H1 (cell line): ENCODE data around the gene KLHL9. TPM values are rescaled to one million over a fixed set of nuclear protein-coding genes. Genes with fewer than 3 reads are reported as not detected.

Source experiments
- CTCF ChIA-PET: fragments of 300-600 bp; sonication (Branson Sonifier 250); formaldehyde crosslinking; loops from one replicate; lab custom pipeline; 2021; ENCODE audit not compliant: partially characterized antibody; lab: Charles Lee
- POLR2A ChIA-PET: fragments of 300-600 bp; sonication (Branson Sonifier 250); formaldehyde crosslinking; loops from one replicate; lab custom pipeline; 2021; ENCODE audit warnings: inconsistent platforms; ENCODE audit not compliant: partially characterized antibody; lab: Charles Lee
- DNase-seq, 2 experiments: peaks; one replicate each; pipeline versions ENCODE4 v3.0.0 to v3.0.0-alpha.2; 2010 to 2022; ENCODE audit warnings: low spot score in 2 of 2, low read depth in 1 of 2, mixed read lengths in 1 of 2
- FAIRE-seq: peaks from 2 replicates; lab custom pipeline; 2011; peaks lifted over from hg19 to GRCh38; lab: Jason Lieb, UNC
- H2AFZ ChIP-seq: 2 replicates; pipeline ENCODE4 v1.8.1; 2012; ENCODE audit warnings: low read length, inconsistent platforms
- H2AK5ac ChIP-seq: 2 replicates; pipeline ENCODE4 v1.6.1; 2013; ENCODE audit warnings: low read depth, low read length
- H2BK120ac ChIP-seq: replicated peaks from 2 replicates; pipeline ENCODE3; 2013; ENCODE audit warnings: low read depth, low read length, inconsistent platforms
- H2BK12ac ChIP-seq: 2 replicates; pipeline ENCODE4 v1.6.1; 2013; ENCODE audit warnings: low read depth, low read length
- H2BK15ac ChIP-seq: 2 replicates; pipeline ENCODE4 v1.6.1; 2013; ENCODE audit warnings: low read length
- H2BK20ac ChIP-seq: 2 replicates; pipeline ENCODE4 v1.6.1; 2013; ENCODE audit warnings: low read length
- H2BK5ac ChIP-seq: 2 replicates; pipeline ENCODE4 v1.6.1; 2013; ENCODE audit warnings: low read depth, low read length
- H3K14ac ChIP-seq: 2 replicates; pipeline ENCODE4 v1.6.1; 2013; ENCODE audit warnings: inconsistent platforms; ENCODE audit not compliant: insufficient read length
- H3K18ac ChIP-seq: 2 replicates; pipeline ENCODE4 v1.6.1; 2013; ENCODE audit warnings: low read length; ENCODE audit errors: extremely low read depth
- H3K23ac ChIP-seq: 2 replicates; pipeline ENCODE4 v1.6.1; 2013; ENCODE audit warnings: inconsistent platforms; ENCODE audit not compliant: insufficient read length
- H3K23me2 ChIP-seq: 2 replicates; pipeline ENCODE4 v1.6.1; 2013; ENCODE audit warnings: low read depth, low read length
- H3K27ac ChIP-seq: 2 replicates; pipeline ENCODE4 v1.6.1; 2011; ENCODE audit warnings: low read depth, low read length, inconsistent platforms
- H3K27me3 ChIP-seq, 4 experiments: replicated peaks in 1 of 4; 1 replicate in 1 of 4; 2 replicates in 3 of 4; pipeline versions ENCODE4 v1.6.1 to v1.8.1; 2011 to 2013; ENCODE audit warnings: low read length in 3 of 4, mild to moderate bottlenecking in 3 of 4, inconsistent platforms in 2 of 4, mixed read lengths in 2 of 4, moderate library complexity in 1 of 4; ENCODE audit not compliant: control insufficient read depth in 3 of 4, insufficient read depth in 3 of 4; ENCODE audit errors: extremely low read depth in 1 of 4
- H3K36me3 ChIP-seq, 4 experiments: 2 replicates each; pipeline versions ENCODE4 v1.6.1 to v1.8.1; 2011 to 2013; ENCODE audit warnings: mild to moderate bottlenecking in 4 of 4, low read length in 3 of 4, moderate library complexity in 2 of 4, control low read depth in 1 of 4, inconsistent platforms in 1 of 4; ENCODE audit not compliant: insufficient read depth in 4 of 4, control insufficient read depth in 2 of 4
- H3K4ac ChIP-seq: replicated peaks from 2 replicates; pipeline ENCODE3; 2013; ENCODE audit warnings: low read length, low read depth, mixed read lengths, inconsistent platforms; ENCODE audit not compliant: insufficient read length
- H3K4me1 ChIP-seq, 4 experiments: replicated peaks in 1 of 4; 1 replicate in 1 of 4; 2 replicates in 3 of 4; pipeline versions ENCODE4 v1.6.1 to v1.8.1; 2011 to 2013; ENCODE audit warnings: low read length in 3 of 4, inconsistent platforms in 2 of 4, mixed read lengths in 1 of 4; ENCODE audit not compliant: insufficient read depth in 4 of 4, control insufficient read depth in 3 of 4
- H3K4me2 ChIP-seq, 2 experiments: 2 replicates each; pipeline versions ENCODE4 v1.6.1 to v1.8.1; 2011 to 2013; ENCODE audit warnings: low read depth in 2 of 2, low read length in 2 of 2, control low read depth in 1 of 2, inconsistent platforms in 1 of 2, mild to moderate bottlenecking in 1 of 2; ENCODE audit not compliant: insufficient read depth in 1 of 2
- H3K4me3 ChIP-seq, 4 experiments: fragments of 200-600, 300-600 bp in 1 of 4; sonication (generic), shearing (Covaris generic), sonication (Bioruptor Twin) in 1 of 4; 2 replicates each; pipeline versions ENCODE4 v1.5.1 to v1.8.1; 2011 to 2016; ENCODE audit warnings: low read length in 4 of 4, low read depth in 3 of 4, control low read depth in 2 of 4, inconsistent platforms in 2 of 4, mild to moderate bottlenecking in 2 of 4, mixed read lengths in 1 of 4, moderate library complexity in 1 of 4; ENCODE audit not compliant: insufficient read depth in 2 of 4; ENCODE audit errors: extremely low read depth in 1 of 4
- H3K56ac ChIP-seq: replicated peaks from 2 replicates; pipeline ENCODE3; 2013; ENCODE audit warnings: low read depth, mild to moderate bottlenecking, mixed read lengths, low read length, inconsistent platforms; ENCODE audit not compliant: insufficient read length
- H3K79me1 ChIP-seq: 2 replicates; pipeline ENCODE4 v1.6.1; 2013; ENCODE audit warnings: low read depth, low read length, control low read depth
- H3K79me2 ChIP-seq, 2 experiments: 2 replicates each; pipeline versions ENCODE4 v1.6.1 to v1.8.1; 2012 to 2013; ENCODE audit warnings: low read length in 2 of 2, mild to moderate bottlenecking in 2 of 2, inconsistent platforms in 1 of 2; ENCODE audit not compliant: insufficient read depth in 2 of 2, control insufficient read depth in 1 of 2
- H3K9ac ChIP-seq, 4 experiments: replicated peaks in 1 of 4; 1 replicate in 1 of 4; 2 replicates in 3 of 4; pipeline versions ENCODE4 v1.6.1 to v1.8.1; 2011 to 2013; ENCODE audit warnings: low read depth in 3 of 4, low read length in 3 of 4, control low read depth in 2 of 4, mild to moderate bottlenecking in 2 of 4, moderate library complexity in 2 of 4, inconsistent platforms in 1 of 4; ENCODE audit errors: extremely low read depth in 1 of 4
- H3K9me3 ChIP-seq, 2 experiments: 2 replicates each; pipeline versions ENCODE4 v1.6.1 to v1.8.1; 2012 to 2013; ENCODE audit warnings: mild to moderate bottlenecking in 2 of 2, moderate library complexity in 2 of 2, control low read depth in 1 of 2, inconsistent platforms in 1 of 2, low read depth in 1 of 2, low read length in 1 of 2, mixed read lengths in 1 of 2; ENCODE audit not compliant: insufficient read depth in 2 of 2
- H4K20me1 ChIP-seq, 2 experiments: replicated peaks in 1 of 2; 2 replicates each; pipeline versions ENCODE3 to v1.8.1; 2011 to 2013; ENCODE audit warnings: inconsistent platforms in 2 of 2, low read length in 2 of 2, mild to moderate bottlenecking in 1 of 2; ENCODE audit not compliant: insufficient read depth in 2 of 2, control insufficient read depth in 1 of 2
- H4K5ac ChIP-seq: 2 replicates; pipeline ENCODE4 v1.6.1; 2013; ENCODE audit warnings: low read length, low read depth, mixed read lengths, inconsistent platforms; ENCODE audit not compliant: insufficient read length
- H4K8ac ChIP-seq: 2 replicates; pipeline ENCODE4 v1.8.0; 2013; ENCODE audit warnings: mild to moderate bottlenecking, moderate library complexity, low read length, inconsistent platforms; ENCODE audit not compliant: insufficient read depth; ENCODE audit errors: extremely low read depth
- H4K91ac ChIP-seq: replicated peaks from 2 replicates; pipeline ENCODE3; 2013; ENCODE audit warnings: low read length, mixed read lengths, inconsistent platforms; ENCODE audit not compliant: insufficient read length
- BACH1 ChIP-seq: IDR thresholded peaks from 2 replicates; pipeline ENCODE4 v1.6.1; 2012; ENCODE audit warnings: low read length, improper control_type of control experiment
- CHD2 ChIP-seq: IDR thresholded peaks from 2 replicates; pipeline ENCODE4 v1.6.1; 2012; ENCODE audit warnings: low read length, improper control_type of control experiment
- HDAC2 ChIP-seq, 2 experiments: fragments of 300-600 bp in 1 of 2; sonication (generic) in 1 of 2; IDR thresholded peaks; 2 replicates each; pipeline ENCODE4 v1.6.1; 2011 to 2012; ENCODE audit warnings: low read depth in 2 of 2, low read length in 2 of 2, mild to moderate bottlenecking in 2 of 2, moderate library complexity in 2 of 2, borderline replicate concordance in 1 of 2, inconsistent platforms in 1 of 2
- KDM5A ChIP-seq: fragments of 200-600 bp; IDR thresholded peaks from 2 replicates; pipeline ENCODE4 v1.7.1; 2012; ENCODE audit warnings: mild to moderate bottlenecking, low read length, inconsistent platforms, mixed read lengths
- NRF1 ChIP-seq: IDR thresholded peaks from 2 replicates; pipeline ENCODE4 v1.6.1; 2011; ENCODE audit warnings: mild to moderate bottlenecking, low read depth, low read length, improper control_type of control experiment
- SP2 ChIP-seq: IDR thresholded peaks from 2 replicates; pipeline ENCODE4 v1.6.1; 2012; ENCODE audit warnings: mild to moderate bottlenecking, low read length, inconsistent platforms
- TCF12 ChIP-seq: IDR thresholded peaks from 2 replicates; pipeline ENCODE4 v1.6.1; 2011; ENCODE audit warnings: low read depth, mild to moderate bottlenecking, low read length
- USF2 ChIP-seq: IDR thresholded peaks from 2 replicates; pipeline ENCODE4 v1.6.1; 2011; ENCODE audit warnings: low read length, improper control_type of control experiment
- WGBS, 2 experiments: shearing (Covaris generic) in 1 of 2; methylation state at CpG; one replicate each; pipeline versions ENCODE4 v1.1.6 to v1.1.7; 2013 to 2015; ENCODE audit warnings: low lambda C conversion rate in 2 of 2, mixed read lengths in 2 of 2, inconsistent platforms in 1 of 2, low coverage in 1 of 2, missing lambda C conversion rate in 1 of 2; ENCODE audit not compliant: insufficient replicate concordance in 2 of 2, insufficient coverage in 1 of 2, insufficient read length in 1 of 2; ENCODE audit errors: extremely low coverage in 1 of 2, missing lambda C conversion rate in 1 of 2; 5-methylcytosine and 5-hydroxymethylcytosine counted together
- polyA plus RNA-seq, 7 experiments: library from polyadenylated mRNA; depleted of rRNA in 3 of 7; stranded (reverse) in 5 of 7; unstranded in 2 of 7; fragments of >200 nt in 5 of 7; fragments of 200-250 nt in 2 of 7; gene quantifications; 1 replicate in 5 of 7; 2 replicates in 1 of 7; 4 replicates in 1 of 7; pipeline versions ENCODE4 v1.2.1 to v1.2.3, GENCODE V29; 2011 to 2013; ENCODE audit warnings: missing spikeins in 2 of 7, mixed read lengths in 2 of 7
- total RNA-seq: library from RNA; stranded (reverse); fragmentation: NEBNext Ultra II Directional; extraction: Animal tissue kit (Norgen Biotek cat#: 25700); gene quantifications from 2 replicates; pipeline ENCODE4 v1.2.1, GENCODE V29; 2021
- TF ChIP-seq, protein P1 (sequence below), 3 experiments: IDR thresholded peaks; 1 replicate in 2 of 3; 2 replicates in 1 of 3; pipeline versions ENCODE4 v1.5.1 to v1.6.1; 2011; ENCODE audit warnings: low read length in 3 of 3, mild to moderate bottlenecking in 3 of 3, inconsistent platforms in 2 of 3, low read depth in 1 of 3, moderate library complexity in 1 of 3; ENCODE audit not compliant: insufficient read depth in 1 of 3; ENCODE audit errors: control extremely low read depth in 1 of 3

Gene KLHL9
- total and polyA plus RNA-seq, 2 of the 8 experiments (the other 6 are each of a cell fraction or from before 2014, with no cell fraction given): 4.9 to 15.7 TPM

- Histone ChIP-seq H3K4ac (no peak overlapping the region), H3K27ac (no peak overlapping the region), H3K23ac (no peak overlapping the region), H2AK5ac (no peak overlapping the region), H2BK15ac (no peak overlapping the region), H4K91ac (no peak overlapping the region), H3K4me3 (no peak overlapping the region), H2BK5ac (no peak overlapping the region), H3K36me3 (peaks cover 0 to 2% (median 0%) of the 10 kb centered on the region in 4 experiments; a peak in 1 of 8 replicates), H3K23me2 (no peaks in the 10 kb centered on the region; the same call in 1 of the 2 replicates), H3K14ac (no peak overlapping the region), H2BK20ac (no peak overlapping the region), H3K4me2 (no peak overlapping the region), H3K56ac (no peak overlapping the region), H2BK12ac (no peak overlapping the region), H3K9ac (no peak overlapping the region), H4K20me1 (peaks cover 1 to 2% of the 10 kb centered on the region in 2 experiments), H3K27me3 (no peaks in the 10 kb centered on the region), H2AFZ (no peak overlapping the region), H3K79me1 (no peaks in the 10 kb centered on the region), H3K9me3 (no peaks in the 10 kb centered on the region), H2BK120ac (no peak overlapping the region), H3K4me1 (no peaks in the 10 kb centered on the region), H4K8ac (no peak overlapping the region), H3K79me2 (peaks cover 0 to 24% of the 10 kb centered on the region in 2 experiments; a peak in 2 of 4 replicates), H3K18ac (no peak overlapping the region), H4K5ac (no peak overlapping the region)
- POLR2A ChIA-PET: no interaction called here
- DNase-seq (no peak), FAIRE-seq (peak; percentile 62)
- CTCF ChIA-PET: interaction anchor here (0.6 to 3.6 kb wide), 40 partner anchors 8 to 821 kb away, joined by 3 to 21 read pairs (median 4); partner anchors contain the start of gene IFNA8
- WGBS, 2 experiments: 54% methylated on average over 2 of the region's 2 CpGs; no CpG with 5 or more reads in 1 of the 2 experiments
- TF ChIP-seq, protein P1, sequence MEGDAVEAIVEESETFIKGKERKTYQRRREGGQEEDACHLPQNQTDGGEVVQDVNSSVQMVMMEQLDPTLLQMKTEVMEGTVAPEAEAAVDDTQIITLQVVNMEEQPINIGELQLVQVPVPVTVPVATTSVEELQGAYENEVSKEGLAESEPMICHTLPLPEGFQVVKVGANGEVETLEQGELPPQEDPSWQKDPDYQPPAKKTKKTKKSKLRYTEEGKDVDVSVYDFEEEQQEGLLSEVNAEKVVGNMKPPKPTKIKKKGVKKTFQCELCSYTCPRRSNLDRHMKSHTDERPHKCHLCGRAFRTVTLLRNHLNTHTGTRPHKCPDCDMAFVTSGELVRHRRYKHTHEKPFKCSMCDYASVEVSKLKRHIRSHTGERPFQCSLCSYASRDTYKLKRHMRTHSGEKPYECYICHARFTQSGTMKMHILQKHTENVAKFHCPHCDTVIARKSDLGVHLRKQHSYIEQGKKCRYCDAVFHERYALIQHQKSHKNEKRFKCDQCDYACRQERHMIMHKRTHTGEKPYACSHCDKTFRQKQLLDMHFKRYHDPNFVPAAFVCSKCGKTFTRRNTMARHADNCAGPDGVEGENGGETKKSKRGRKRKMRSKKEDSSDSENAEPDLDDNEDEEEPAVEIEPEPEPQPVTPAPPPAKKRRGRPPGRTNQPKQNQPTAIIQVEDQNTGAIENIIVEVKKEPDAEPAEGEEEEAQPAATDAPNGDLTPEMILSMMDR (IDR thresholded peaks at IDR 0.05; ENCODE audit: control extremely low read depth in 1 of 3, insufficient read depth in 1 of 3, low read depth in 1 of 3, low read length in 3 of 3): peak in 2 of 3 experiments; percentile 53 to 62; a peak in 2 of 4 replicates
- TF ChIP-seq USF2 (no peak), HDAC2 (IDR thresholded peaks at IDR 0.05; ENCODE audit: borderline replicate concordance in 1 of 2, low read depth in 2 of 2, low read length in 2 of 2) (no peak), SP2 (no peak), BACH1 (no peak), CHD2 (no peak), KDM5A (no peak), TCF12 (no peak), NRF1 (no peak)
Measured at GRCh38 chr9:21326526-21327139, 8.6 kb downstream of the KLHL9 start.
